Measurements from ENCODE around the gene OXLD1. TPM values are rescaled to one million over a fixed set of nuclear protein-coding genes. Genes with fewer than 3 reads are reported as not detected.

The OXLD1 gene
- total and polyA plus RNA-seq, 2 donors (not counting 1 experiment from before 2014, with no cell fraction given) = 39.5 to 102 TPM

DNA sequence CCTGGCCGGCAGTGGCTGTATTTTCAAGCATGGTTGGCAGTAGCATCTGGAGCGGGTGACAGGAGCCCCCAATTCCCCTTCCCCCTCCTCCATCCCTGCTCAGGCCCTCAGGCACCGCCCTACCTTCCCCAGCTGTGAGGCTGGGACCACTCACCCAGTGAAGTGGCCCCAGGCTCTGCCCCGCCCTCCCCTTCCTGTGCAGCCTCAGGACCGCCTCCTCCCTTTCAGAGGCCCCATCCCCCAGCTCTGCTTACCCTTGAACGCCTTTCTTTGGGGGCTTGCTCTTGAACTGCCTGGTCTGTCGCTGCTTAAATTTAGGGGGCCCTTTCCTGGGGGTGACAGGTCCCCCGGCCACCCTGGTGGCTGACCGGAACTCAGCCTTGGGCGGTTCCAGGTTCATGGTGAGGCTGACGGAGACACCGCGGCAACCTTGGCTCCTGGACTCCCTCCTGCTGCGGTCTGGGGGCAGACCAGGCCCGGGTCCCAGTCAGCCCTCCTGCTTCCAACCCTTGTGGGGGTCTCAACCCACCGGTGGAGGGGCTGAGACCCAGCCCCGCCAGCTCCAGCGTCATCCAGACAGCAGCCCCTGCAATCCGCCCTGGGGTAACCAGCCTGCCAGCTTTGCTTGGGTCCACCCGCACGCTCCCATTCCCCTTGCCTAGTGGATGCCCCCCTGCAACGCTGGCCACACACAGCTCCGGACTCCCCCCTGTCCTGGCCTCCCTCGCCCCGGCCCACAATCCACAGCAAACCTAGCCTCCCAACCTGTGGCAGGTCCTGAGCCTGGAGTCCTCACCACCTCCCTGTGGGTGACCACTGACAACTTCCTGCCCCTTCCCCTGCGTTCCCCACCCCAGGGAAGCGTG lies 13.3 kb downstream of the OXLD1 start:
- Histone ChIP-seq H3K9ac (ENCODE audit: low read length) (peak overlapping the region; percentile 70), H3K79me2 (ENCODE audit: control insufficient read depth, insufficient read depth, low read length) (no peaks in the 10 kb centered on the region), H4K20me1 (ENCODE audit: control insufficient read depth, insufficient read depth, low read length, poor library complexity, severe bottlenecking) (no peaks in the 10 kb centered on the region), H3K9me3 (ENCODE audit: control extremely low read depth in 1 of 3, control insufficient read depth in 2 of 3, insufficient read depth in 1 of 3, low read length in 2 of 3) (peaks cover 0 to 21% (median 3%) of the 10 kb centered on the region in 3 donors), H3K36me3 (replicated peaks in 1 of 2; ENCODE audit: control extremely low read depth in 1 of 2, control insufficient read depth in 1 of 2, extremely low read depth in 1 of 2, insufficient read depth in 2 of 2, low read length in 1 of 2) (no peaks in the 10 kb centered on the region), H3K4me2 (replicated peaks; ENCODE audit: low read depth, low read length, poor library complexity, severe bottlenecking) (peak overlapping the region; percentile 92), H3K27me3 (replicated peaks in 1 of 4; ENCODE audit: control extremely low read depth in 1 of 4, control insufficient read depth in 3 of 4, insufficient read depth in 4 of 4, low read length in 3 of 4) (peaks cover 0 to 31% (median 4%) of the 10 kb centered on the region in 4 experiments), H3K4me3 (ENCODE audit: control extremely low read depth in 1 of 5, extremely low read depth in 1 of 5, insufficient read depth in 1 of 5, low read depth in 2 of 5, low read length in 4 of 5) (peak overlapping the region; percentile 9 to 66 (median 51)), H3K4me1 (ENCODE audit: control insufficient read depth in 2 of 2, insufficient read depth in 2 of 2, low read length in 2 of 2) (peaks cover 12 to 18% of the 10 kb centered on the region in 2 donors), H2AFZ (ENCODE audit: insufficient read depth, low read depth, low read length, poor library complexity, severe bottlenecking) (peak overlapping the region; percentile 87), H3K27ac (ENCODE audit: low read length in 2 of 2) (no peak overlapping the region)
- intact Hi-C loops (cut with micrococcal nuclease) = no loop called here
- H3K9me3 Mint-ChIP-seq (ENCODE audit: insufficient read depth) = no peaks in the 10 kb centered on the region
- DNase-seq = peak; percentile 47
- 7% methylated on average over 24 of the region's 27 CpGs for WGBS (ENCODE audit: insufficient coverage)
- ChIA-PET CTCF (no interaction called here), POLR2A (interaction anchor here (0.7 kb wide), 1 partner anchor 134 kb away, joined by 3 read pairs; no protein-coding TSS in a partner anchor)
- peaks cover 14% of the 10 kb centered on the region for H3K27me3 Mint-ChIP-seq
- peaks cover 15% of the 10 kb centered on the region for H3K4me1 Mint-ChIP-seq
- H3K4me3 Mint-ChIP-seq = peak overlapping the region; percentile 86
- peak; percentile 75 for ATAC-seq (ENCODE audit: low read depth)
- H3K27ac Mint-ChIP-seq = no peak overlapping the region
- no peak for TF ChIP-seq EZH2 (IDR thresholded peaks at IDR 0.05; ENCODE audit: borderline replicate concordance, insufficient read depth, low read depth, low read length, poor library complexity, severe bottlenecking)
- TF ChIP-seq, protein P1, sequence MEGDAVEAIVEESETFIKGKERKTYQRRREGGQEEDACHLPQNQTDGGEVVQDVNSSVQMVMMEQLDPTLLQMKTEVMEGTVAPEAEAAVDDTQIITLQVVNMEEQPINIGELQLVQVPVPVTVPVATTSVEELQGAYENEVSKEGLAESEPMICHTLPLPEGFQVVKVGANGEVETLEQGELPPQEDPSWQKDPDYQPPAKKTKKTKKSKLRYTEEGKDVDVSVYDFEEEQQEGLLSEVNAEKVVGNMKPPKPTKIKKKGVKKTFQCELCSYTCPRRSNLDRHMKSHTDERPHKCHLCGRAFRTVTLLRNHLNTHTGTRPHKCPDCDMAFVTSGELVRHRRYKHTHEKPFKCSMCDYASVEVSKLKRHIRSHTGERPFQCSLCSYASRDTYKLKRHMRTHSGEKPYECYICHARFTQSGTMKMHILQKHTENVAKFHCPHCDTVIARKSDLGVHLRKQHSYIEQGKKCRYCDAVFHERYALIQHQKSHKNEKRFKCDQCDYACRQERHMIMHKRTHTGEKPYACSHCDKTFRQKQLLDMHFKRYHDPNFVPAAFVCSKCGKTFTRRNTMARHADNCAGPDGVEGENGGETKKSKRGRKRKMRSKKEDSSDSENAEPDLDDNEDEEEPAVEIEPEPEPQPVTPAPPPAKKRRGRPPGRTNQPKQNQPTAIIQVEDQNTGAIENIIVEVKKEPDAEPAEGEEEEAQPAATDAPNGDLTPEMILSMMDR (IDR thresholded peaks at IDR 0.05) = no peak

GRCh38 chr17:81651692-81652091 lies 14.7 kb downstream of the OXLD1 start:
- Histone ChIP-seq H3K79me2 (ENCODE audit: control insufficient read depth, insufficient read depth, low read length) (no peaks in the 10 kb centered on the region), H3K27ac (ENCODE audit: low read length in 2 of 2) (no peak overlapping the region), H3K9ac (ENCODE audit: low read length) (no peak overlapping the region), H2AFZ (ENCODE audit: insufficient read depth, low read depth, low read length, poor library complexity, severe bottlenecking) (no peak overlapping the region), H3K4me1 (ENCODE audit: control insufficient read depth in 2 of 2, insufficient read depth in 2 of 2, low read length in 2 of 2) (peaks cover 12 to 18% of the 10 kb centered on the region in 2 donors), H3K4me3 (ENCODE audit: control extremely low read depth in 1 of 5, extremely low read depth in 1 of 5, insufficient read depth in 1 of 5, low read depth in 2 of 5, low read length in 4 of 5) (no peak overlapping the region), H3K9me3 (ENCODE audit: control extremely low read depth in 1 of 3, control insufficient read depth in 2 of 3, insufficient read depth in 1 of 3, low read length in 2 of 3) (peaks cover 0 to 21% (median 3%) of the 10 kb centered on the region in 3 donors), H3K4me2 (replicated peaks; ENCODE audit: low read depth, low read length, poor library complexity, severe bottlenecking) (no peak overlapping the region), H3K36me3 (replicated peaks in 1 of 2; ENCODE audit: control extremely low read depth in 1 of 2, control insufficient read depth in 1 of 2, extremely low read depth in 1 of 2, insufficient read depth in 2 of 2, low read length in 1 of 2) (no peaks in the 10 kb centered on the region), H4K20me1 (ENCODE audit: control insufficient read depth, insufficient read depth, low read length, poor library complexity, severe bottlenecking) (no peaks in the 10 kb centered on the region), H3K27me3 (replicated peaks in 1 of 4; ENCODE audit: control extremely low read depth in 1 of 4, control insufficient read depth in 3 of 4, insufficient read depth in 4 of 4, low read length in 3 of 4) (peaks cover 0 to 36% (median 4%) of the 10 kb centered on the region in 4 experiments)
- WGBS (ENCODE audit: insufficient coverage) = 86% methylated on average over 8 of the region's 10 CpGs
- intact Hi-C loops (cut with micrococcal nuclease) = no loop called here
- ATAC-seq (ENCODE audit: low read depth) (no peak), DNase-seq (no peak)
- ChIA-PET POLR2A (no interaction called here), CTCF (no interaction called here)
- peaks cover 18% of the 10 kb centered on the region for H3K27me3 Mint-ChIP-seq
- H3K4me3 Mint-ChIP-seq = peak overlapping the region; percentile 49
- TF ChIP-seq EZH2 (IDR thresholded peaks at IDR 0.05; ENCODE audit: borderline replicate concordance, insufficient read depth, low read depth, low read length, poor library complexity, severe bottlenecking) = no peak
- TF ChIP-seq, protein P1 (IDR thresholded peaks at IDR 0.05) = no peak
- peaks cover 15% of the 10 kb centered on the region for H3K4me1 Mint-ChIP-seq
- H3K27ac Mint-ChIP-seq = no peak overlapping the region
- no peaks in the 10 kb centered on the region for H3K9me3 Mint-ChIP-seq (ENCODE audit: insufficient read depth)

Measured in B cell (primary cell).